ENCODE data around the gene HDAC10.

Gene HDAC10

GRCh38 chr22:50250555-50251476 lies at the start of gene HDAC10:
HDAC10 (minus strand) TSS chr22:50251265; CDS start chr22:50251032, 233 bp downstream.
- DNase-seq: peak; percentile 69

- no peak for DNase-seq
Observed at GRCh38 chr22:50300620-50301257, 49.7 kb upstream of the HDAC10 start.

GRCh38 chr22:50299785-50300619 lies 48.9 kb upstream of the HDAC10 start:
- DNase-seq: no peak

- no peak for DNase-seq
Observed at GRCh38 chr22:50298937-50299784, 48.1 kb upstream of the HDAC10 start.

- no peak for DNase-seq
Observed at GRCh38 chr22:50298266-50298637, 47.2 kb upstream of the HDAC10 start.

GRCh38 chr22:50297510-50298265 lies 46.6 kb upstream of the HDAC10 start:
- no peak for DNase-seq

GRCh38 chr22:50296658-50297490 lies 45.8 kb upstream of the HDAC10 start:
- DNase-seq: no peak

GRCh38 chr22:50294319-50294656 lies 43.2 kb upstream of the HDAC10 start:
- no peak for DNase-seq

- DNase-seq: no peak
Observed at GRCh38 chr22:50293441-50294318, 42.6 kb upstream of the HDAC10 start.

- DNase-seq: no peak
Observed at GRCh38 chr22:50292643-50293440, 41.8 kb upstream of the HDAC10 start.

- no peak for DNase-seq
Observed at GRCh38 chr22:50289942-50290630, 39.0 kb upstream of the HDAC10 start.

GRCh38 chr22:50289151-50289941 lies 38.3 kb upstream of the HDAC10 start:
- no peak for DNase-seq

- DNase-seq: no peak
Observed at GRCh38 chr22:50287731-50288130, 36.7 kb upstream of the HDAC10 start.

- DNase-seq: no peak
Observed at GRCh38 chr22:50286701-50287318, 35.7 kb upstream of the HDAC10 start.

- no peak for DNase-seq
Observed at GRCh38 chr22:50286275-50286674, 35.2 kb upstream of the HDAC10 start.

GRCh38 chr22:50285568-50286229 lies 34.6 kb upstream of the HDAC10 start:
- no peak for DNase-seq

Measured in activated gamma-delta T cell treated with Interleukin-2 at 50 U/mL for 16 hours (primary cell).